HepG2 (cell line): ENCODE measurements around the gene NT5C3B. TPM values are rescaled to one million over a fixed set of nuclear protein-coding genes. Genes with fewer than 3 reads are reported as not detected.

Experiments
- GTF2F1 ChIP-seq: fragments of 150-350 bp; IDR thresholded peaks from 2 replicates; pipeline ENCODE4 v1.6.1; 2014; ENCODE audit warnings: low read length
- KDM2A ChIP-seq: sonication (generic); formaldehyde crosslinking; IDR thresholded peaks from 2 replicates; pipeline ENCODE4 v1.4.0; 2020; ENCODE audit warnings: low read depth, missing genetic modification reagents, borderline replicate concordance
- KDM3A ChIP-seq: IDR thresholded peaks from 2 replicates; pipeline ENCODE4 v1.6.1; 2018; ENCODE audit warnings: low read depth, missing compliant biosample characterization
- NCOA2 ChIP-seq: sonication (generic); formaldehyde crosslinking; IDR thresholded peaks from 2 replicates; pipeline ENCODE4 v1.8.0; 2022; ENCODE audit warnings: inconsistent platforms
- PHF21A ChIP-seq: sonication (generic); formaldehyde crosslinking; IDR thresholded peaks from 2 replicates; pipeline ENCODE4 v1.5.0; 2020; ENCODE audit warnings: mild to moderate bottlenecking, missing genetic modification reagents
- RBM22 ChIP-seq: fragments of 200-400 bp; formaldehyde crosslinking; optimal IDR thresholded peaks from 2 replicates; pipeline ENCODE3; 2017; ENCODE audit warnings: mild to moderate bottlenecking, low read length, moderate library complexity
- SMAD3 ChIP-seq: sonication (generic); formaldehyde crosslinking; IDR thresholded peaks from 2 replicates; pipeline ENCODE4 v1.4.0; 2020; ENCODE audit warnings: missing genetic modification reagents
- TBL1XR1 ChIP-seq: fragments of 150-350 bp; IDR thresholded peaks from 2 replicates; pipeline ENCODE4 v1.6.1; 2014; ENCODE audit warnings: borderline replicate concordance, low read length; ENCODE audit not compliant: partially characterized antibody
- TP53 ChIP-seq: sonication (generic); formaldehyde crosslinking; conservative IDR thresholded peaks from 2 replicates; pipeline ENCODE4 v1.4.0; 2020; ENCODE audit warnings: missing genetic modification reagents
- YY1 ChIP-seq: IDR thresholded peaks from 2 replicates; pipeline ENCODE4 v1.6.1; 2011; ENCODE audit warnings: low read length, low read depth, moderate library complexity, mild to moderate bottlenecking; ENCODE audit not compliant: insufficient read depth, insufficient replicate concordance
- ZNF329 ChIP-seq: sonication (generic); formaldehyde crosslinking; IDR thresholded peaks from 2 replicates; pipeline ENCODE4 v1.9.0; 2021; ENCODE audit warnings: low read depth, mild to moderate bottlenecking, missing genetic modification reagents
- ZNF605 ChIP-seq: sonication (generic); formaldehyde crosslinking; IDR thresholded peaks from 2 replicates; pipeline ENCODE4 v1.8.0; 2022; ENCODE audit warnings: mild to moderate bottlenecking, missing genetic modification reagents
- ZSCAN12 ChIP-seq: sonication (generic); formaldehyde crosslinking; IDR thresholded peaks from 2 replicates; pipeline ENCODE4 v1.9.0; 2021; ENCODE audit warnings: mild to moderate bottlenecking, missing genetic modification reagents
- polyA plus RNA-seq, 8 experiments: library from polyadenylated mRNA; depleted of rRNA in 3 of 8; stranded (reverse) in 7 of 8; unstranded in 1 of 8; fragments of >200 nt; fragmentation: Illumina TruSeq in 4 of 8; extraction: Trizol in 4 of 8; gene quantifications; 2 replicates each; pipeline versions ENCODE4 v1.2.1 to v1.2.3, GENCODE V29; 2011 to 2016; ENCODE audit warnings: low read depth in 4 of 8, missing spikeins in 1 of 8, mixed read lengths in 1 of 8; ENCODE audit not compliant: insufficient read depth in 1 of 8
- total RNA-seq, 5 experiments: library from RNA; depleted of rRNA; stranded (reverse); fragments of >200 nt; fragmentation: Illumina TruSeq; extraction: Trizol; gene quantifications; 2 replicates each; pipeline ENCODE4 v1.2.3, GENCODE V29; 2016; ENCODE audit warnings: low read depth in 1 of 5
- TF ChIP-seq, protein P1 (sequence below): sonication (generic); formaldehyde crosslinking; IDR thresholded peaks from 2 replicates; pipeline ENCODE4 v1.5.1; 2020; ENCODE audit warnings: mild to moderate bottlenecking, missing genetic modification reagents, borderline replicate concordance
- TF ChIP-seq, protein P2 (sequence below): IDR thresholded peaks from 2 replicates; pipeline ENCODE4 v1.6.1; 2018; ENCODE audit warnings: missing genetic modification reagents
- TF ChIP-seq, protein P3 (sequence below): IDR thresholded peaks from 2 replicates; pipeline ENCODE4 v1.4.0; 2020; ENCODE audit warnings: mild to moderate bottlenecking, missing genetic modification reagents
- TF ChIP-seq, protein P4 (sequence below): sonication (generic); formaldehyde crosslinking; IDR thresholded peaks from 2 replicates; pipeline ENCODE4 v1.8.0; 2022; ENCODE audit warnings: mild to moderate bottlenecking, missing genetic modification reagents, borderline replicate concordance

NT5C3B gene
- total and polyA plus RNA-seq, 2 of the 13 experiments (the other 11 are each of a cell fraction or from before 2014, with no cell fraction given), result 104 to 126 TPM

DNA sequence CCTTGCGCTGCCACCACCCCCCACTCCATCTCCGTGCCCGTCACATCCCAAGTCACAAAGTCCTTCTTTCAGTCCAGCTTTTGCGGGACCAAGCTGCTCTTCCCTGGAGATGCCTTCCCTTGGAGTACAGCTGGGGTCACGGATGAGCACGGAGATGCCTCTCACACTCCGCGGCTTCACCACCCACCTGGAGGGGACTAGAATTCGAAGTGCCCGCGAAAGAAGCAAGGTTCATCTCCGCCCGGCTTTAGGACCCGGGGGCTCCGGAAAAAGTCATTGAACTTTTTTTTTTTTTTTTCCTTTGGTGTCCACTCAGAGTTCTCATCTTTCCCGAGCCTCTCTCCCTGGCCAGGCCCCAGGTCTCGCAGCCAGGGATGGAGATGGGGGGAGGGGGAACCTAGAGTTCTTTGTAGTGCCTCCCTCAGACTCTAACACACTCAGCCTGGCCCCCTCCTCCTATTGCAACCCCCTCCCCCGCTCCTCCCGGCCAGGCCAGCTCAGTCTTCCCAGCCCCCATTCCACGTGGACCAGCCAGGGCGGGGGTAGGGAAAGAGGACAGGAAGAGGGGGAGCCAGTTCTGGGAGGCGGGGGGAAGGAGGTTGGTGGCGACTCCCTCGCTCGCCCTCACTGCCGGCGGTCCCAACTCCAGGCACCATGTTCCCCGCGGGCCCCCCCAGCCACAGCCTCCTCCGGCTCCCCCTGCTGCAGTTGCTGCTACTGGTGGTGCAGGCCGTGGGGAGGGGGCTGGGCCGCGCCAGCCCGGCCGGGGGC is 23.5 kb downstream of the NT5C3B start, which contains the start of gene FKBP10 (continued):
- TF ChIP-seq YY1 (peak; percentile 60), SMAD3 (CRISPR knock-in tag) (0 out of 2 replicates have a peak, but pooled peaks have one; percentile 27), KDM3A (CRISPR knock-in tag) (peak; percentile 65; the same call in 1 of the 2 replicates), NCOA2 (CRISPR knock-in tag) (no peak), KDM2A (CRISPR knock-in tag) (no peak), RBM22 (peak; percentile 55), TP53 (CRISPR knock-in tag) (no peak), TBL1XR1 (peak; percentile 26), ZSCAN12 (CRISPR knock-in tag) (no peak), PHF21A (CRISPR knock-in tag) (no peak; the same call in 1 of the 2 replicates), GTF2F1 (no peak; the same call in 1 of the 2 replicates), ZNF329 (CRISPR knock-in tag) (no peak), ZNF605 (CRISPR knock-in tag) (no peak; the same call in 1 of the 2 replicates)
- TF ChIP-seq, protein P1, sequence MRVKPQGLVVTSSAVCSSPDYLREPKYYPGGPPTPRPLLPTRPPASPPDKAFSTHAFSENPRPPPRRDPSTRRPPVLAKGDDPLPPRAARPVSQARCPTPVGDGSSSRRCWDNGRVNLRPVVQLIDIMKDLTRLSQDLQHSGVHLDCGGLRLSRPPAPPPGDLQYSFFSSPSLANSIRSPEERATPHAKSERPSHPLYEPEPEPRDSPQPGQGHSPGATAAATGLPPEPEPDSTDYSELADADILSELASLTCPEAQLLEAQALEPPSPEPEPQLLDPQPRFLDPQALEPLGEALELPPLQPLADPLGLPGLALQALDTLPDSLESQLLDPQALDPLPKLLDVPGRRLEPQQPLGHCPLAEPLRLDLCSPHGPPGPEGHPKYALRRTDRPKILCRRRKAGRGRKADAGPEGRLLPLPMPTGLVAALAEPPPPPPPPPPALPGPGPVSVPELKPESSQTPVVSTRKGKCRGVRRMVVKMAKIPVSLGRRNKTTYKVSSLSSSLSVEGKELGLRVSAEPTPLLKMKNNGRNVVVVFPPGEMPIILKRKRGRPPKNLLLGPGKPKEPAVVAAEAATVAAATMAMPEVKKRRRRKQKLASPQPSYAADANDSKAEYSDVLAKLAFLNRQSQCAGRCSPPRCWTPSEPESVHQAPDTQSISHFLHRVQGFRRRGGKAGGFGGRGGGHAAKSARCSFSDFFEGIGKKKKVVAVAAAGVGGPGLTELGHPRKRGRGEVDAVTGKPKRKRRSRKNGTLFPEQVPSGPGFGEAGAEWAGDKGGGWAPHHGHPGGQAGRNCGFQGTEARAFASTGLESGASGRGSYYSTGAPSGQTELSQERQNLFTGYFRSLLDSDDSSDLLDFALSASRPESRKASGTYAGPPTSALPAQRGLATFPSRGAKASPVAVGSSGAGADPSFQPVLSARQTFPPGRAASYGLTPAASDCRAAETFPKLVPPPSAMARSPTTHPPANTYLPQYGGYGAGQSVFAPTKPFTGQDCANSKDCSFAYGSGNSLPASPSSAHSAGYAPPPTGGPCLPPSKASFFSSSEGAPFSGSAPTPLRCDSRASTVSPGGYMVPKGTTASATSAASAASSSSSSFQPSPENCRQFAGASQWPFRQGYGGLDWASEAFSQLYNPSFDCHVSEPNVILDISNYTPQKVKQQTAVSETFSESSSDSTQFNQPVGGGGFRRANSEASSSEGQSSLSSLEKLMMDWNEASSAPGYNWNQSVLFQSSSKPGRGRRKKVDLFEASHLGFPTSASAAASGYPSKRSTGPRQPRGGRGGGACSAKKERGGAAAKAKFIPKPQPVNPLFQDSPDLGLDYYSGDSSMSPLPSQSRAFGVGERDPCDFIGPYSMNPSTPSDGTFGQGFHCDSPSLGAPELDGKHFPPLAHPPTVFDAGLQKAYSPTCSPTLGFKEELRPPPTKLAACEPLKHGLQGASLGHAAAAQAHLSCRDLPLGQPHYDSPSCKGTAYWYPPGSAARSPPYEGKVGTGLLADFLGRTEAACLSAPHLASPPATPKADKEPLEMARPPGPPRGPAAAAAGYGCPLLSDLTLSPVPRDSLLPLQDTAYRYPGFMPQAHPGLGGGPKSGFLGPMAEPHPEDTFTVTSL, result 0 out of 2 replicates have a peak, but pooled peaks have one; percentile 33
- TF ChIP-seq, protein P2, sequence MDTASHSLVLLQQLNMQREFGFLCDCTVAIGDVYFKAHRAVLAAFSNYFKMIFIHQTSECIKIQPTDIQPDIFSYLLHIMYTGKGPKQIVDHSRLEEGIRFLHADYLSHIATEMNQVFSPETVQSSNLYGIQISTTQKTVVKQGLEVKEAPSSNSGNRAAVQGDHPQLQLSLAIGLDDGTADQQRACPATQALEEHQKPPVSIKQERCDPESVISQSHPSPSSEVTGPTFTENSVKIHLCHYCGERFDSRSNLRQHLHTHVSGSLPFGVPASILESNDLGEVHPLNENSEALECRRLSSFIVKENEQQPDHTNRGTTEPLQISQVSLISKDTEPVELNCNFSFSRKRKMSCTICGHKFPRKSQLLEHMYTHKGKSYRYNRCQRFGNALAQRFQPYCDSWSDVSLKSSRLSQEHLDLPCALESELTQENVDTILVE (CRISPR knock-in tag), result no peak
- TF ChIP-seq, protein P3, sequence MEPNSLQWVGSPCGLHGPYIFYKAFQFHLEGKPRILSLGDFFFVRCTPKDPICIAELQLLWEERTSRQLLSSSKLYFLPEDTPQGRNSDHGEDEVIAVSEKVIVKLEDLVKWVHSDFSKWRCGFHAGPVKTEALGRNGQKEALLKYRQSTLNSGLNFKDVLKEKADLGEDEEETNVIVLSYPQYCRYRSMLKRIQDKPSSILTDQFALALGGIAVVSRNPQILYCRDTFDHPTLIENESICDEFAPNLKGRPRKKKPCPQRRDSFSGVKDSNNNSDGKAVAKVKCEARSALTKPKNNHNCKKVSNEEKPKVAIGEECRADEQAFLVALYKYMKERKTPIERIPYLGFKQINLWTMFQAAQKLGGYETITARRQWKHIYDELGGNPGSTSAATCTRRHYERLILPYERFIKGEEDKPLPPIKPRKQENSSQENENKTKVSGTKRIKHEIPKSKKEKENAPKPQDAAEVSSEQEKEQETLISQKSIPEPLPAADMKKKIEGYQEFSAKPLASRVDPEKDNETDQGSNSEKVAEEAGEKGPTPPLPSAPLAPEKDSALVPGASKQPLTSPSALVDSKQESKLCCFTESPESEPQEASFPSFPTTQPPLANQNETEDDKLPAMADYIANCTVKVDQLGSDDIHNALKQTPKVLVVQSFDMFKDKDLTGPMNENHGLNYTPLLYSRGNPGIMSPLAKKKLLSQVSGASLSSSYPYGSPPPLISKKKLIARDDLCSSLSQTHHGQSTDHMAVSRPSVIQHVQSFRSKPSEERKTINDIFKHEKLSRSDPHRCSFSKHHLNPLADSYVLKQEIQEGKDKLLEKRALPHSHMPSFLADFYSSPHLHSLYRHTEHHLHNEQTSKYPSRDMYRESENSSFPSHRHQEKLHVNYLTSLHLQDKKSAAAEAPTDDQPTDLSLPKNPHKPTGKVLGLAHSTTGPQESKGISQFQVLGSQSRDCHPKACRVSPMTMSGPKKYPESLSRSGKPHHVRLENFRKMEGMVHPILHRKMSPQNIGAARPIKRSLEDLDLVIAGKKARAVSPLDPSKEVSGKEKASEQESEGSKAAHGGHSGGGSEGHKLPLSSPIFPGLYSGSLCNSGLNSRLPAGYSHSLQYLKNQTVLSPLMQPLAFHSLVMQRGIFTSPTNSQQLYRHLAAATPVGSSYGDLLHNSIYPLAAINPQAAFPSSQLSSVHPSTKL (CRISPR knock-in tag), result peak; percentile 40; the same call in 1 of the 2 replicates
- TF ChIP-seq, protein P4, sequence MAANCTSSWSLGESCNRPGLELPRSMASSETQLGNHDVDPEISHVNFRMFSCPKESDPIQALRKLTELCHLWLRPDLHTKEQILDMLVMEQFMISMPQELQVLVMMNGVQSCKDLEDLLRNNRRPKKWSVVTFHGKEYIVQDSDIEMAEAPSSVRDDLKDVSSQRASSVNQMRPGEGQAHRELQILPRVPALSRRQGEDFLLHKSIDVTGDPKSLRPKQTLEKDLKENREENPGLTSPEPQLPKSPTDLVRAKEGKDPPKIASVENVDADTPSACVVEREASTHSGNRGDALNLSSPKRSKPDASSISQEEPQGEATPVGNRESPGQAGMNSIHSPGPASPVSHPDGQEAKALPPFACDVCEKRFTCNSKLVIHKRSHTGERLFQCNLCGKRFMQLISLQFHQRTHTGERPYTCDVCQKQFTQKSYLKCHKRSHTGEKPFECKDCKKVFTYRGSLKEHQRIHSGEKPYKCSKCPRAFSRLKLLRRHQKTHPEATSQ, result no peak
